IMR-90 (cell line): ENCODE results near the gene EPHB1. TPM values are rescaled to one million over a fixed set of nuclear protein-coding genes. Genes with fewer than 3 reads are reported as not detected.

Experiments used
- ATAC-seq: fragments of 200-7000 bp; cut with Tn5 transposase; 2 replicates; pipeline ENCODE4 v1.9.1; 2020; ENCODE audit warnings: low read depth, mild to moderate bottlenecking, moderate library complexity
- BruUV-seq: library from RNA; stranded (reverse); fragments of 400-500 nt; replicated peaks from 2 replicates; lab custom pipeline; 2021; lab: Mats Ljungman, UMichigan
- CTCF ChIA-PET: fragments of 300-600 bp; formaldehyde crosslinking; extraction: SDS; loops from one replicate; lab custom pipeline; 2021; ENCODE audit warnings: antibody characterized with exemption; lab: Yijun Ruan, JAX
- POLR2A ChIA-PET: fragments of 300-600 bp; sonication (Branson Sonifier 250); formaldehyde crosslinking; loops from one replicate; lab custom pipeline; 2022; ENCODE audit warnings: antibody characterized with exemption; ENCODE audit not compliant: unreplicated experiment; lab: Charles Lee
- DNase-seq: peaks from one replicate; pipeline ENCODE4 v3.0.0; 2013
- H2AFZ ChIP-seq: replicated peaks from 2 replicates; pipeline ENCODE3; 2013; ENCODE audit warnings: low read length, mild to moderate bottlenecking; ENCODE audit not compliant: poor library complexity
- H2AK5ac ChIP-seq: 2 replicates; pipeline ENCODE4 v1.6.1; 2013; ENCODE audit warnings: low read depth, low read length, inconsistent platforms
- H2AK9ac ChIP-seq: replicated peaks from 2 replicates; pipeline ENCODE3; 2013; ENCODE audit warnings: mild to moderate bottlenecking, low read depth, low read length, moderate library complexity; ENCODE audit not compliant: poor library complexity
- H2BK120ac ChIP-seq: 2 replicates; pipeline ENCODE4 v1.6.1; 2013; ENCODE audit warnings: low read depth, low read length, inconsistent platforms
- H2BK15ac ChIP-seq: 3 replicates; pipeline ENCODE4 v1.6.1; 2013; ENCODE audit warnings: low read depth, low read length, inconsistent platforms
- H2BK20ac ChIP-seq: 2 replicates; pipeline ENCODE4 v1.6.1; 2013; ENCODE audit warnings: low read depth, mild to moderate bottlenecking, inconsistent platforms, low read length, moderate library complexity
- H2BK5ac ChIP-seq: 2 replicates; pipeline ENCODE4 v1.6.1; 2013; ENCODE audit warnings: mild to moderate bottlenecking, low read depth, low read length, inconsistent platforms; ENCODE audit not compliant: poor library complexity, severe bottlenecking
- H3K14ac ChIP-seq: replicated peaks from 2 replicates; pipeline ENCODE4 v1.6.1; 2013; ENCODE audit warnings: low read depth, low read length, inconsistent platforms
- H3K18ac ChIP-seq: 2 replicates; pipeline ENCODE4 v1.6.1; 2013; ENCODE audit warnings: low read depth, low read length, control low read depth
- H3K23ac ChIP-seq: 2 replicates; pipeline ENCODE4 v1.6.1; 2013; ENCODE audit warnings: low read depth, low read length, inconsistent platforms
- H3K27ac ChIP-seq: 2 replicates; pipeline ENCODE4 v1.5.1; 2013; ENCODE audit warnings: mild to moderate bottlenecking, control low read depth, low read length; ENCODE audit not compliant: insufficient read depth
- H3K27me3 ChIP-seq: 2 replicates; pipeline ENCODE4 v1.6.1; 2013; ENCODE audit warnings: low read length; ENCODE audit not compliant: control insufficient read depth, insufficient read depth
- H3K36me3 ChIP-seq: 2 replicates; pipeline ENCODE4 v1.6.1; 2013; ENCODE audit warnings: low read length, mixed read lengths; ENCODE audit not compliant: control insufficient read depth, insufficient read depth
- H3K4ac ChIP-seq: 2 replicates; pipeline ENCODE4 v1.6.1; 2013; ENCODE audit warnings: low read depth, low read length, inconsistent platforms
- H3K4me1 ChIP-seq: 2 replicates; pipeline ENCODE4 v1.6.1; 2013; ENCODE audit warnings: low read length, mixed read lengths; ENCODE audit not compliant: control insufficient read depth, insufficient read depth
- H3K4me2 ChIP-seq: 2 replicates; pipeline ENCODE4 v1.6.1; 2013; ENCODE audit warnings: low read depth, mild to moderate bottlenecking, control low read depth, low read length, moderate library complexity
- H3K4me3 ChIP-seq: 2 replicates; pipeline ENCODE4 v1.5.1; 2013; ENCODE audit warnings: low read depth, mild to moderate bottlenecking, control low read depth, low read length, moderate library complexity; ENCODE audit not compliant: insufficient read depth
- H3K56ac ChIP-seq: 2 replicates; pipeline ENCODE4 v1.6.1; 2013; ENCODE audit warnings: low read length, inconsistent platforms; ENCODE audit not compliant: insufficient read depth; ENCODE audit errors: extremely low read depth
- H3K79me1 ChIP-seq, 2 experiments: 2 replicates each; pipeline ENCODE4 v1.6.1; 2013; ENCODE audit warnings: low read length in 2 of 2, inconsistent platforms in 1 of 2, low read depth in 1 of 2
- H3K9ac ChIP-seq: 2 replicates; pipeline ENCODE4 v1.6.1; 2013; ENCODE audit warnings: low read depth, low read length, control low read depth
- H3K9me1 ChIP-seq: 2 replicates; pipeline ENCODE4 v1.6.1; 2013; ENCODE audit warnings: low read length, inconsistent platforms; ENCODE audit not compliant: insufficient read depth
- H3K9me3 ChIP-seq: 2 replicates; pipeline ENCODE4 v1.6.1; 2013; ENCODE audit warnings: low read length; ENCODE audit not compliant: control insufficient read depth, insufficient read depth
- H4K20me1 ChIP-seq: 2 replicates; pipeline ENCODE4 v1.6.1; 2013; ENCODE audit warnings: low read length, inconsistent platforms; ENCODE audit not compliant: insufficient read depth
- H4K5ac ChIP-seq: 2 replicates; pipeline ENCODE4 v1.6.1; 2013; ENCODE audit warnings: mild to moderate bottlenecking, low read depth, low read length, control low read depth
- H4K8ac ChIP-seq, 2 experiments: 2 replicates each; pipeline ENCODE4 v1.6.1; 2013; ENCODE audit warnings: low read depth in 2 of 2, low read length in 2 of 2, control low read depth in 1 of 2, inconsistent platforms in 1 of 2
- H4K91ac ChIP-seq: 2 replicates; pipeline ENCODE4 v1.6.1; 2013; ENCODE audit warnings: low read depth, low read length, inconsistent platforms; ENCODE audit not compliant: insufficient read depth
- BHLHE40 ChIP-seq: fragments of 150-350 bp; IDR thresholded peaks from 2 replicates; pipeline ENCODE4 v1.6.1; 2016; ENCODE audit warnings: mild to moderate bottlenecking, low read depth, low read length
- CEBPB ChIP-seq: IDR thresholded peaks from 2 replicates; pipeline ENCODE4 v1.6.1; 2012; ENCODE audit warnings: low read depth, low read length, improper control_type of control experiment
- FOS ChIP-seq: fragments of 150-350 bp; IDR thresholded peaks from 2 replicates; pipeline ENCODE4 v1.6.1; 2016; ENCODE audit warnings: low read depth, low read length
- RFX5 ChIP-seq: IDR thresholded peaks from 2 replicates; pipeline ENCODE4 v1.8.0; 2012; ENCODE audit warnings: low read depth, mild to moderate bottlenecking, low read length, moderate library complexity
- SMC3 ChIP-seq: fragments of 150-350 bp; IDR thresholded peaks from 2 replicates; pipeline ENCODE4 v1.6.1; 2016; ENCODE audit warnings: low read depth, mild to moderate bottlenecking, antibody characterized with exemption, low read length, moderate library complexity
- WGBS, 2 experiments: methylation state at CpG; one replicate each; pipeline versions ENCODE4 v1.1.5 to v1.1.7; 2013; ENCODE audit warnings: missing lambda C conversion rate in 2 of 2; ENCODE audit not compliant: insufficient read length in 1 of 2; ENCODE audit errors: extremely low coverage in 2 of 2; 5-methylcytosine and 5-hydroxymethylcytosine counted together
- dilution Hi-C: fragments of 300-500 bp; cut with HindIII; formaldehyde crosslinking; loops from one replicate; pipeline ENCODE4 v1.14.3; 2018; ENCODE audit warnings: low sequenced_read_pairs; ENCODE audit not compliant: unreplicated experiment
- in situ Hi-C: fragments of 300-500 bp; cut with MboI; formaldehyde crosslinking; loops from 3 replicates; pipeline ENCODE4 v1.14.3; 2019; ENCODE audit warnings: low sequenced_read_pairs, inconsistent platforms, mixed read lengths
- intact Hi-C: fragments of 100-400 bp; cut with micrococcal nuclease; formaldehyde crosslinking; loops from 2 replicates; pipeline ENCODE4 v1.10.0; 2022
- polyA plus RNA-seq, 3 experiments: library from polyadenylated mRNA; depleted of rRNA; stranded (reverse); fragments of >200 nt; gene quantifications; 2 replicates each; pipeline ENCODE4 v1.2.3, GENCODE V29; 2012; ENCODE audit warnings: low replicate concordance in 1 of 3
- total RNA-seq: library from RNA; depleted of rRNA; stranded (reverse); fragments of >200 nt; gene quantifications from 2 replicates; pipeline ENCODE4 v1.2.3, GENCODE V29; 2012

The EPHB1 gene
- total and polyA plus RNA-seq, 2 of the 4 experiments (the other 2 are of a cell fraction) = 0.17 to 0.36 TPM

DNA sequence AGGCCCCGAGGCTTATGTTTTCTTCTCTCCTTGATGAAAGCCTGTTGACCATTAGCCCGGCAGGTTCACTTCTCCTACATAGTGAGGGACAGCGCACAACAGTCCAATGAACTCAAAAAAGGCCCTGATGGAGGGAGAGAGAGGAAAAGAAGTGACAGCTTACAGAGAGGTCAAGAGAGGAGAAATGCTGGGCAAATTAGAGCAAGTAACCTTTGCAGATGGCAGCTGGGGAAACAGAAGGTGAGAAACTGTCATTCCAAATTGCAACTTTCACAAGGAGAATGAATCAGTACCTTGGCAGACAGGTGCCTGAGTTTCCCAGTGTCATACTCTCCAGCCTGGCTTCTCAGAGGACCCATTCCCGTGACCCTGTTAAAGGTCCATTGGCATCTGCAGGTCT, 252.0 kb downstream of the EPHB1 start:
- Histone ChIP-seq H3K23ac (no peak overlapping the region), H4K5ac (no peak overlapping the region), H3K14ac (no peak overlapping the region), H2AFZ (no peak overlapping the region), H3K79me1 (no peaks in the 10 kb centered on the region), H3K4ac (no peak overlapping the region), H2BK5ac (no peak overlapping the region), H3K9me3 (0 out of 2 replicates have a peak, but pooled peaks cover 1% of the 10 kb centered on the region), H3K56ac (no peak overlapping the region), H4K20me1 (no peaks in the 10 kb centered on the region), H2AK5ac (no peak overlapping the region), H4K8ac (no peak overlapping the region), H2AK9ac (no peak overlapping the region), H2BK20ac (no peak overlapping the region), H2BK15ac (no peak overlapping the region), H3K4me3 (no peak overlapping the region), H3K27ac (no peak overlapping the region), H4K91ac (no peak overlapping the region), H3K27me3 (no peaks in the 10 kb centered on the region), H3K18ac (no peak overlapping the region), H3K9me1 (no peaks in the 10 kb centered on the region), H3K4me1 (no peaks in the 10 kb centered on the region), H2BK120ac (no peak overlapping the region), H3K36me3 (no peaks in the 10 kb centered on the region), H3K9ac (no peak overlapping the region), H3K4me2 (no peak overlapping the region)
- dilution Hi-C loops (no loop called here), in situ Hi-C loops (no loop called here), intact Hi-C loops (no loop called here)
- no peak for ATAC-seq
- TF ChIP-seq FOS (no peak), SMC3 (no peak), RFX5 (no peak), CEBPB (no peak), BHLHE40 (no peak)
- no TSS peak for BruUV-seq
- DNase-seq = no peak
- ChIA-PET POLR2A (no interaction called here), CTCF (no interaction called here)
- 38% methylated on average over 1 of the region's 4 CpGs; no CpG with 5 or more reads in 1 of the 2 experiments for WGBS, 2 experiments
